GOT3 (cell line): ENCODE data around the gene LGALS9C.
"Not testable (repeated sequence)": the region's sequence is repeated elsewhere in the genome, so short reads cannot be mapped to it uniquely, and the experiment has no call there.

Experiments
- DNase-seq: peaks from one replicate; lab custom pipeline; 2025; ENCODE audit warnings: mixed read lengths; lab: John Stamatoyannopoulos, UW

The LGALS9C gene

DNA sequence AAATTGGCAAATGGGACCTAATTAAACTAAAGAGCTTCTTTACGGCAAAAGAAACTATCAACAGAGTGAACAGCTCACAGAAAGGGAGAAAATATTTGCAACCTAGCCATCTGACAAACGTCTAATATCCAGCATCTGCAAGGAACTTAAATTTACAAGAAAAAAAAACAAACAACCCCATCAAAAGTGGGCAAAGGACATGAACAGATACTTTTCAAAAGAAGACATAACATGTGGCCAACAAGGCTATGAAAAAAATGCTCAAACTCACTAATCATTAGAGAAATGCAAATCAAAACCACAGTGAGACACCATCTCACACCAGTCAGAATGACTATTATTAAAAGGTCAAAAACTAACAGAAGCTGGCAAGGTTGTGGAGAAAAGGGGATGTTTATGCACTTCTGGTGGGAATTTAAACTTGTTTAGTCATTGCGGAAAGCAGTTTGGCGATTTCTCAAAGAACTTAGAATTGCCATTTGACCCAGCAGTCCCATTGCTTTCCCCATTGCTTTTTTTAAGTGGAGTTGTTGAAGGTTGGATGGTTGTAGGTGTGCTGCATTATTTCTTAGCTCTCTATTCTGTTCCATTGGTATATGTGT lies 52.4 kb downstream of the LGALS9C start:
- DNase-seq: not testable (repeated sequence)

DNA sequence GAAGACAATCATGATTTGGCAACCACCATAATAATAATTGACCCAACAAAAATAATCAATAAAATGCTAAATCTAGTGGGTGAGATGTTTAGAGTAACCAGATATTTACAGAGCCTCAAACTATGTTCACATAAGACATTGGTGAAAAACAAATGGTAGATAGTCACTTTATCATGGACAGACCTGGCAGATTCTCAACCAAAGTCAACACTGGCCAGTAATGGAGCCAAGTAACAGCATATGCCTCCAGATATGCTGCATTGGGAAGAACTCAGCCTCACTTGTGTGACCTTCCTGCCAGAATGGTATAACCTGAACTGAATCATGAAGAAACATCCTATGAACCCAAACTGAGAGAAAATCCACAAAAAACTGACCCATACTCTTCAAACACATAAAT lies 53.8 kb downstream of the LGALS9C start:
- not testable (repeated sequence) for DNase-seq

DNA sequence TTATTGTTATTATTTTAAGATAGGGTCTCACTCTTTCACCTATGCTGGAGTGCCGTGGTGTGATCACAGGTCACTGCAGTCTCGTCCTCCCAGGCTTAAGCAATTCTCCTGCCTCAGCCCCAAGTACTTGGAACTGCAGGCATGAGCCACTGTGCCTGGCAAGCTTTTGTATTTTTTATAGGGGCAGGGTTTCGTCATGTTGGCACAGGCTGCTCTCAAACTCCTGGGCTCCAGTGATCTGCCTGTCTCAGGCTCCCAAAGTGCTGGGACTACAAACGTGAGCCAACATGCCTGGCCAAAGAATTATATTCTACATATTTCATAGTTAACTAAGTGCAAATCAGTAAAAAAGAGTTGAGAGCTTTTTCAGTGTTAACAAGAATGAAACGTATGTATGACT lies 65.6 kb downstream of the LGALS9C start:
- not testable (repeated sequence) for DNase-seq

DNA sequence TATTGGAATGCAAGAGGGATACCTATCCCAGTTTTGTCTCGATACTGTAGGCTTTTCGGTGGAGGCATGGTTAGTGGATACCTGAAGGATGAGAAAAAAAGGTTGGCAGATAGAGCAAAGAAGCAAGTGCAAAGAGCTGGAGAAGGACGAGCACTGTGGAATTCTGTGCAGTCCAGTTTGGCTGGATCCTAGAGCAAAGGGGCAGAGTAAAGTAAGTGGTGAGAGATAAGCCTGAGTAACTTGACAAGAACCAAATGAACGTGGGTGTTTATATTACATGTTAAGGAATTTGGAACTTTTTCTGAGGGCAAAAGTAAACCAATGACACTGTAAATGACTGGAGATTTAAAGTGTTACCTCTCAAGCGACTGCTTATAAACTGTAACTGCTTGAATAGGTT lies 66.3 kb downstream of the LGALS9C start:
- not testable (repeated sequence) for DNase-seq
